Fibroblast of mammary gland (primary cell): Measurements from ENCODE around the gene TSPAN32.

Experiments used
- DNase-seq: peaks from one replicate; pipeline ENCODE4 v3.0.0-alpha.2; 2010; ENCODE audit warnings: low read depth
- H3K4me3 ChIP-seq: 2 replicates; pipeline ENCODE4 v1.5.1; 2011; ENCODE audit warnings: low read depth, mild to moderate bottlenecking, low read length, moderate library complexity; ENCODE audit not compliant: control insufficient read depth
- CTCF ChIP-seq: conservative IDR thresholded peaks from 2 replicates; pipeline ENCODE4 v1.5.1; 2011; ENCODE audit warnings: low read depth, low read length, inconsistent platforms; ENCODE audit not compliant: control insufficient read depth, insufficient read depth

The TSPAN32 gene

GRCh38 chr11:2367266-2368160 lies 65.7 kb downstream of the TSPAN32 start:
- H3K4me3 ChIP-seq = no peak overlapping the region
- TF ChIP-seq CTCF = no peak
- DNase-seq = no peak
